Colonic mucosa (tissue), 4 donors: Measurements from ENCODE around the gene MLC1. TPM values are rescaled to one million over a fixed set of nuclear protein-coding genes. Genes with fewer than 3 reads are reported as not detected.

Source experiments
- DNase-seq: peaks from one replicate; pipeline ENCODE4 v3.0.0-alpha.2; 2020
- H3K27ac ChIP-seq: fragments of 200-600 bp; one replicate; pipeline ENCODE4 v1.8.0; 2021
- H3K27me3 ChIP-seq: fragments of 200-600 bp; one replicate; pipeline ENCODE4 v1.8.0; 2021
- H3K36me3 ChIP-seq: fragments of 200-600 bp; one replicate; pipeline ENCODE4 v1.8.0; 2021
- H3K4me1 ChIP-seq: fragments of 200-600 bp; one replicate; pipeline ENCODE4 v1.8.0; 2021; ENCODE audit warnings: mild to moderate bottlenecking
- H3K4me3 ChIP-seq: fragments of 200-600 bp; one replicate; pipeline ENCODE4 v1.8.0; 2021
- H3K9ac ChIP-seq, 2 donors: one replicate each; pipeline ENCODE4 v1.7.0; 2013; ENCODE audit warnings: control low read depth in 2 of 2, low read depth in 2 of 2, low read length in 2 of 2
- H3K9me3 ChIP-seq: fragments of 200-600 bp; one replicate; pipeline ENCODE4 v1.8.0; 2021
- intact Hi-C: fragments of 100-400 bp; cut with DNase I; formaldehyde crosslinking; loops from one replicate; pipeline ENCODE4 v1.14.1; 2022
- total RNA-seq, 2 donors: library from RNA; stranded (reverse); fragmentation: NEBNext Ultra II Directional in 1 of 2; extraction: Animal tissue kit (Norgen Biotek cat#: 25700) in 1 of 2; gene quantifications; one replicate each; pipeline ENCODE4 v1.2.1, GENCODE V29; 2021
- TF ChIP-seq, protein P1 (sequence below): fragments of 200-600 bp; IDR thresholded peaks from one replicate; pipeline ENCODE4 v1.8.0; 2022; ENCODE audit warnings: antibody characterized with exemption, mild to moderate bottlenecking
- donor health status: healthy.
- donor health status: DM: no; HTN: no; CAD: no.
- donor health status: DM: no; HTN: no; CAD: no.

The MLC1 gene
- total RNA-seq, 2 donors from 2014 or later, result not detected

DNA sequence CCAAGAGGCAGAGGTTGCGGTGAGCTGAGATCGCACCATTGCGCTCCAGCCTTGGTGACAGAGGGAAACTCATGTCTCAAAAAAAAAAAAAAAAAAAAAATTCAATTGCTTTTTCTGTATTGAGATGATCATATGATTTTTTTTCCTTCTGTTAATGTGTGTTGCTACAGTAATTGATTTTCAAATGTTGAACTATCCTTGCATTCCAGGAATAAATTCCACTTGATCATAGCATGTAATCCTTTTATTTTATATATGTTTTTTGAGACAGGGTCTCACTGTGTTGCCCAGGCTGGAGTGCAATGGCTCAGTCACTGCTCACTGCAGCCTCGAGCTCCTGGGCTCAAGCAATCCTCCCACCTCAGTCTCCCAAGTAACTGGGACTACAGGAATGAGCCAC lies 37.9 kb upstream of the MLC1 start:
- Histone ChIP-seq H3K36me3 (no peaks in the 10 kb centered on the region), H3K4me1 (no peaks in the 10 kb centered on the region), H3K4me3 (no peak overlapping the region), H3K9me3 (no peaks in the 10 kb centered on the region), H3K9ac (no peak overlapping the region), H3K27me3 (no peaks in the 10 kb centered on the region), H3K27ac (no peak overlapping the region)
- intact Hi-C loops, result no loop called here
- TF ChIP-seq, protein P1, sequence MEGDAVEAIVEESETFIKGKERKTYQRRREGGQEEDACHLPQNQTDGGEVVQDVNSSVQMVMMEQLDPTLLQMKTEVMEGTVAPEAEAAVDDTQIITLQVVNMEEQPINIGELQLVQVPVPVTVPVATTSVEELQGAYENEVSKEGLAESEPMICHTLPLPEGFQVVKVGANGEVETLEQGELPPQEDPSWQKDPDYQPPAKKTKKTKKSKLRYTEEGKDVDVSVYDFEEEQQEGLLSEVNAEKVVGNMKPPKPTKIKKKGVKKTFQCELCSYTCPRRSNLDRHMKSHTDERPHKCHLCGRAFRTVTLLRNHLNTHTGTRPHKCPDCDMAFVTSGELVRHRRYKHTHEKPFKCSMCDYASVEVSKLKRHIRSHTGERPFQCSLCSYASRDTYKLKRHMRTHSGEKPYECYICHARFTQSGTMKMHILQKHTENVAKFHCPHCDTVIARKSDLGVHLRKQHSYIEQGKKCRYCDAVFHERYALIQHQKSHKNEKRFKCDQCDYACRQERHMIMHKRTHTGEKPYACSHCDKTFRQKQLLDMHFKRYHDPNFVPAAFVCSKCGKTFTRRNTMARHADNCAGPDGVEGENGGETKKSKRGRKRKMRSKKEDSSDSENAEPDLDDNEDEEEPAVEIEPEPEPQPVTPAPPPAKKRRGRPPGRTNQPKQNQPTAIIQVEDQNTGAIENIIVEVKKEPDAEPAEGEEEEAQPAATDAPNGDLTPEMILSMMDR, result no peak
- no peak for DNase-seq

DNA sequence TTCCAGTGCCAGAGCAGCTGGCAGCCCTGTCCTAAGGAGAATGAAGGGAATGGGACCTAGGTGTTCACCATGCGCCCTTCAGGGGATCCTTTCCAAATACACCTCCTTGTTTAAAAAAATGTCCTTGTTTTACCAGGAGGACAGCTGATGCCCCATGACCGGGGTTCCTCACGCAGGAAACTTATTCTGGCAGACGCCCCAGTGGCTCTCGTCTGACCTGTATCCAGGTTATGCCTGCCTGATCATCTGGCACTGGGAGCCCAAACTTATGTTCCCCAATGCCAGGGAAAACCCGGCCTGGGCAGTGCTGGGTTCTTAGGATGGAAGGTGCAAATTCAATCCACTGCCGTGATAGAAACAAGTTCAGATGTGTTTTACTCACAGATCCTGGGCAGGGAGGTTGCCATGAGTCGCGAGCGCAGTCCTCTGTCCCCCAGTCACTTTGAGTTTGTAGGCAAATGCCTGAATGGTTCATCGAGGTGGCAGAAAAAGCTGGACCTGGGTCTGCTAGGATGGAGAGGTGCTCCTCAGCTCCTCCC lies 36.0 kb upstream of the MLC1 start:
- H3K4me1 ChIP-seq, result no peaks in the 10 kb centered on the region
- no peak overlapping the region for H3K4me3 ChIP-seq
- H3K9me3 ChIP-seq, result no peaks in the 10 kb centered on the region
- no peaks in the 10 kb centered on the region for H3K27me3 ChIP-seq
- TF ChIP-seq, protein P1, result no peak
- H3K9ac ChIP-seq, result no peak overlapping the region
- DNase-seq, result no peak
- no peaks in the 10 kb centered on the region for H3K36me3 ChIP-seq
- no peak overlapping the region for H3K27ac ChIP-seq
- intact Hi-C loops, result no loop called here

DNA sequence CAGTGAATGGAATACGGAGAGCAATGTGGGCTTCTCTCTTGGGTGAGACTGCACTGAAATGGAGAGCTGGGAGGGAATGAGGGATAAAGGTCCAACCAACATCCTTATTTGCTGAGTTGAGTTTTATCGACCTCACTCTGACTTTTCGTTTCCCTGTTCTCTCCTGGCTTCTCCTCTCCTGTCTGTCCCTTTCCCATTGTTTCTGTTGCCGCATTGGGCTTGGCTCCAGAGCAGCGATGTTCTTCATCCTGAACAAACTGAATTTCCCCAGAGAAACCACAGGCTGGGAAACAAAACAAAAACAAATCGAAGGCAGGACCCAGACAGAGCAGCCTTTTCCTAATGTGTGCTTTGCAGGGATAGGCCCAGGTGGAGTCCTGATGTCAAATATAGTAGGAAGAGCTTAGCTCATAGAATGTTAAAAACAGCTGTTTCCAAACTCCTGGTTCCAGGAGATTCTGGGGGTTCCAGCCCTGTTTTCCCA lies 34.6 kb upstream of the MLC1 start:
- no peak overlapping the region for H3K4me3 ChIP-seq
- TF ChIP-seq, protein P1, result no peak
- no peaks in the 10 kb centered on the region for H3K9me3 ChIP-seq
- no peak overlapping the region for H3K9ac ChIP-seq
- intact Hi-C loops, result no loop called here
- no peak overlapping the region for H3K27ac ChIP-seq
- H3K27me3 ChIP-seq, result no peaks in the 10 kb centered on the region
- no peaks in the 10 kb centered on the region for H3K4me1 ChIP-seq
- H3K36me3 ChIP-seq, result no peaks in the 10 kb centered on the region
- no peak for DNase-seq

DNA sequence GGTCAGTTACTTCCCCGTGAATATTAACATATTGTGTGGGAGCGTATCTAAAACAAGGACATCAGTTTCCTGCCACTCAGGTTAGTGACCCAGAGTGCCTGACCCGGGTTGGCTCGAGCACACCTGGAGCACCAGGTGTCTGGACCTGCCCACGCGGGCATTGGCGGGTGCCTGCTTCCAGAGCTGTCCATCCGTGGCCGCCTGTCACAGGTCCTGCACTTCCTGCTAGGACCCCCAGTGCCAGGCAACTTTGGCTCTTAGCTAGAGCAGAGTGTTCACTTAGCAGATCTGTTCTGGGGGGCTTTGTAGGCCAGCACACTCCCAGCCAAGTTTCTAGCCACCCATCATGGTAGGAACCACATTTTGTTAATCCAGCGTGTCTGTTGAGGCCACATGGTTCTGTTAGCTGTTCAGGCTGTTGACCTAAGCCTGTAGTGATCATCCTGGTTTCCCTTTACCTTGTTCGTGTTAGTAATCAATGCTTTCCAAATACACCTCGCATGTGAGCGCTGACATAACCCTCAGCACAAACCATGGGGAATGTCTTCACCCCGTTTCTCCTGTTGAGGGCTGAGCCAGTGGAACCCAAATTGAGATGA lies 34.0 kb upstream of the MLC1 start:
- TF ChIP-seq, protein P1, result no peak
- intact Hi-C loops, result no loop called here
- H3K4me3 ChIP-seq, result no peak overlapping the region
- H3K4me1 ChIP-seq, result no peaks in the 10 kb centered on the region
- H3K27me3 ChIP-seq, result no peaks in the 10 kb centered on the region
- H3K9ac ChIP-seq, result no peak overlapping the region
- H3K36me3 ChIP-seq, result no peaks in the 10 kb centered on the region
- no peak for DNase-seq
- no peaks in the 10 kb centered on the region for H3K9me3 ChIP-seq
- no peak overlapping the region for H3K27ac ChIP-seq

DNA sequence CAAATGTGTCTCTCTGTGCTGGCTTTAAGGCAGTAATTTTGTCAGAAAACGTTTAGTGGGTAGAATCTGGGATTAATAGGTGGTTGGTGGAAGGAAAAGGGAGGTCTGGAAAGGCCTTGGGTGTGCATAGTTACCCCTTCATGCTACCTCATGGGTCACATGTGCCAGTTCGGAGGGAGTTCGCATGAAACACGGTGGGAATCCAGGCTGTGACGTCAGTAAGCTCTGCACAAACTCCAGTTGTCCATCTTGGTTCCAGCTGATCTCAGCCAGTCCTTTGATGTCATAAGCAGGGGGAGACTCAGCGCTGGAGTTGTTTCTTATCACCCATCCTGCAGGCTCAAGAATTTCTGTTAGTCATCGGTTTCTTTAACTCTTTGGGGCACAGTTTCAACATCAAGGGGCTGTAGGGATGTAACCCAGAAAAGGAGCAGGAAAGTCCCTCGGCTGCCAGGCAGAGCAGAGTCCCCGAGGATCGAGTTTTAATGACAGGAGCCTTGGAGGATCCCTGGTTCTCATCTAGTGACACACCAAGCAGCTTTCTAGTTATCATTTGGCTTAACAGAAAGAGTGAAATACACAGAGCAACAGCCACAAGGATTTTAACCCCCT lies 33.4 kb upstream of the MLC1 start:
- intact Hi-C loops, result no loop called here
- H3K9ac ChIP-seq, result no peak overlapping the region
- no peaks in the 10 kb centered on the region for H3K9me3 ChIP-seq
- no peaks in the 10 kb centered on the region for H3K36me3 ChIP-seq
- TF ChIP-seq, protein P1, result no peak
- H3K4me1 ChIP-seq, result no peaks in the 10 kb centered on the region
- no peak for DNase-seq
- no peak overlapping the region for H3K4me3 ChIP-seq
- no peaks in the 10 kb centered on the region for H3K27me3 ChIP-seq
- H3K27ac ChIP-seq, result no peak overlapping the region
